Measurements from ENCODE around the gene GALNT12.

Gene GALNT12

GRCh38 chr9:98877311-98877710, 69.8 kb downstream of the GALNT12 start:
- Histone ChIP-seq H3K27ac (ENCODE audit: insufficient read depth, low read length, poor library complexity, severe bottlenecking) (no peak overlapping the region), H3K9me3 (ENCODE audit: control insufficient read depth, low read length) (no peaks in the 10 kb centered on the region), H3K4me3 (ENCODE audit: insufficient read depth, low read depth, low read length, poor library complexity, severe bottlenecking) (no peak overlapping the region), H3K27me3 (replicated peaks; ENCODE audit: control insufficient read depth, insufficient read depth, low read length, poor library complexity, severe bottlenecking) (no peaks in the 10 kb centered on the region), H3K4me1 (ENCODE audit: control insufficient read depth, insufficient read depth, low read length, poor library complexity, severe bottlenecking) (no peaks in the 10 kb centered on the region), H3K36me3 (ENCODE audit: control insufficient read depth, insufficient read depth, low read length) (no peaks in the 10 kb centered on the region)
- DNase-seq: no peak

- Histone ChIP-seq H3K27ac (ENCODE audit: insufficient read depth, low read length, poor library complexity, severe bottlenecking) (no peak overlapping the region), H3K27me3 (replicated peaks; ENCODE audit: control insufficient read depth, insufficient read depth, low read length, poor library complexity, severe bottlenecking) (no peaks in the 10 kb centered on the region), H3K9me3 (ENCODE audit: control insufficient read depth, low read length) (no peaks in the 10 kb centered on the region), H3K4me1 (ENCODE audit: control insufficient read depth, insufficient read depth, low read length, poor library complexity, severe bottlenecking) (no peaks in the 10 kb centered on the region), H3K36me3 (ENCODE audit: control insufficient read depth, insufficient read depth, low read length) (no peaks in the 10 kb centered on the region), H3K4me3 (ENCODE audit: insufficient read depth, low read depth, low read length, poor library complexity, severe bottlenecking) (no peak overlapping the region)
- no peak for DNase-seq
Observed at GRCh38 chr9:98879094-98879962, 71.9 kb downstream of the GALNT12 start.

GRCh38 chr9:98879963-98880310, 72.5 kb downstream of the GALNT12 start:
- no peak overlapping the region for H3K27ac ChIP-seq (ENCODE audit: insufficient read depth, low read length, poor library complexity, severe bottlenecking)
- DNase-seq: no peak
- H3K27me3 ChIP-seq (replicated peaks; ENCODE audit: control insufficient read depth, insufficient read depth, low read length, poor library complexity, severe bottlenecking): no peaks in the 10 kb centered on the region
- H3K4me3 ChIP-seq (ENCODE audit: insufficient read depth, low read depth, low read length, poor library complexity, severe bottlenecking): no peak overlapping the region
- H3K9me3 ChIP-seq (ENCODE audit: control insufficient read depth, low read length): no peaks in the 10 kb centered on the region
- no peaks in the 10 kb centered on the region for H3K4me1 ChIP-seq (ENCODE audit: control insufficient read depth, insufficient read depth, low read length, poor library complexity, severe bottlenecking)
- H3K36me3 ChIP-seq (ENCODE audit: control insufficient read depth, insufficient read depth, low read length): no peaks in the 10 kb centered on the region

- H3K9me3 ChIP-seq (ENCODE audit: control insufficient read depth, low read length): no peaks in the 10 kb centered on the region
- H3K36me3 ChIP-seq (ENCODE audit: control insufficient read depth, insufficient read depth, low read length): no peaks in the 10 kb centered on the region
- no peak for DNase-seq
- no peaks in the 10 kb centered on the region for H3K27me3 ChIP-seq (replicated peaks; ENCODE audit: control insufficient read depth, insufficient read depth, low read length, poor library complexity, severe bottlenecking)
- no peak overlapping the region for H3K4me3 ChIP-seq (ENCODE audit: insufficient read depth, low read depth, low read length, poor library complexity, severe bottlenecking)
- no peak overlapping the region for H3K27ac ChIP-seq (ENCODE audit: insufficient read depth, low read length, poor library complexity, severe bottlenecking)
- no peaks in the 10 kb centered on the region for H3K4me1 ChIP-seq (ENCODE audit: control insufficient read depth, insufficient read depth, low read length, poor library complexity, severe bottlenecking)
Observed at GRCh38 chr9:98880311-98881015, 73.0 kb downstream of the GALNT12 start.

GRCh38 chr9:98881356-98881755, 73.9 kb downstream of the GALNT12 start:
- H3K9me3 ChIP-seq (ENCODE audit: control insufficient read depth, low read length): no peaks in the 10 kb centered on the region
- H3K4me3 ChIP-seq (ENCODE audit: insufficient read depth, low read depth, low read length, poor library complexity, severe bottlenecking): no peak overlapping the region
- no peaks in the 10 kb centered on the region for H3K27me3 ChIP-seq (replicated peaks; ENCODE audit: control insufficient read depth, insufficient read depth, low read length, poor library complexity, severe bottlenecking)

GRCh38 chr9:98881836-98882568, 74.5 kb downstream of the GALNT12 start:
- Histone ChIP-seq H3K4me1 (ENCODE audit: control insufficient read depth, insufficient read depth, low read length, poor library complexity, severe bottlenecking) (no peaks in the 10 kb centered on the region), H3K36me3 (ENCODE audit: control insufficient read depth, insufficient read depth, low read length) (no peaks in the 10 kb centered on the region), H3K9me3 (ENCODE audit: control insufficient read depth, low read length) (no peaks in the 10 kb centered on the region), H3K4me3 (ENCODE audit: insufficient read depth, low read depth, low read length, poor library complexity, severe bottlenecking) (no peak overlapping the region), H3K27me3 (replicated peaks; ENCODE audit: control insufficient read depth, insufficient read depth, low read length, poor library complexity, severe bottlenecking) (peaks cover 4% of the 10 kb centered on the region), H3K27ac (ENCODE audit: insufficient read depth, low read length, poor library complexity, severe bottlenecking) (no peak overlapping the region)
- DNase-seq: no peak

More at GRCh38 chr9:98881356-98881755, 73.9 kb downstream of the GALNT12 start:
- H3K36me3 ChIP-seq (ENCODE audit: control insufficient read depth, insufficient read depth, low read length): no peaks in the 10 kb centered on the region
- no peak overlapping the region for H3K27ac ChIP-seq (ENCODE audit: insufficient read depth, low read length, poor library complexity, severe bottlenecking)
- no peaks in the 10 kb centered on the region for H3K4me1 ChIP-seq (ENCODE audit: control insufficient read depth, insufficient read depth, low read length, poor library complexity, severe bottlenecking)
- no peak for DNase-seq

- Histone ChIP-seq H3K4me3 (ENCODE audit: insufficient read depth, low read depth, low read length, poor library complexity, severe bottlenecking) (no peak overlapping the region), H3K4me1 (ENCODE audit: control insufficient read depth, insufficient read depth, low read length, poor library complexity, severe bottlenecking) (no peaks in the 10 kb centered on the region), H3K27ac (ENCODE audit: insufficient read depth, low read length, poor library complexity, severe bottlenecking) (no peak overlapping the region), H3K36me3 (ENCODE audit: control insufficient read depth, insufficient read depth, low read length) (no peaks in the 10 kb centered on the region), H3K9me3 (ENCODE audit: control insufficient read depth, low read length) (no peaks in the 10 kb centered on the region), H3K27me3 (replicated peaks; ENCODE audit: control insufficient read depth, insufficient read depth, low read length, poor library complexity, severe bottlenecking) (peaks cover 4% of the 10 kb centered on the region)
- DNase-seq: no peak
Observed at GRCh38 chr9:98882569-98882923, 75.1 kb downstream of the GALNT12 start.

- no peaks in the 10 kb centered on the region for H3K36me3 ChIP-seq (ENCODE audit: control insufficient read depth, insufficient read depth, low read length)
- no peaks in the 10 kb centered on the region for H3K9me3 ChIP-seq (ENCODE audit: control insufficient read depth, low read length)
- H3K27ac ChIP-seq (ENCODE audit: insufficient read depth, low read length, poor library complexity, severe bottlenecking): no peak overlapping the region
- H3K4me1 ChIP-seq (ENCODE audit: control insufficient read depth, insufficient read depth, low read length, poor library complexity, severe bottlenecking): no peaks in the 10 kb centered on the region
- no peak overlapping the region for H3K4me3 ChIP-seq (ENCODE audit: insufficient read depth, low read depth, low read length, poor library complexity, severe bottlenecking)
- H3K27me3 ChIP-seq (replicated peaks; ENCODE audit: control insufficient read depth, insufficient read depth, low read length, poor library complexity, severe bottlenecking): peaks cover 4% of the 10 kb centered on the region
- no peak for DNase-seq
Observed at GRCh38 chr9:98883276-98883675, 75.8 kb downstream of the GALNT12 start.

- H3K27ac ChIP-seq (ENCODE audit: insufficient read depth, low read length, poor library complexity, severe bottlenecking): no peak overlapping the region
- peaks cover 4% of the 10 kb centered on the region for H3K27me3 ChIP-seq (replicated peaks; ENCODE audit: control insufficient read depth, insufficient read depth, low read length, poor library complexity, severe bottlenecking)
- H3K9me3 ChIP-seq (ENCODE audit: control insufficient read depth, low read length): no peaks in the 10 kb centered on the region
- DNase-seq: no peak
- no peak overlapping the region for H3K4me3 ChIP-seq (ENCODE audit: insufficient read depth, low read depth, low read length, poor library complexity, severe bottlenecking)
- H3K4me1 ChIP-seq (ENCODE audit: control insufficient read depth, insufficient read depth, low read length, poor library complexity, severe bottlenecking): no peaks in the 10 kb centered on the region
- H3K36me3 ChIP-seq (ENCODE audit: control insufficient read depth, insufficient read depth, low read length): no peaks in the 10 kb centered on the region
Observed at GRCh38 chr9:98884849-98885248, 77.4 kb downstream of the GALNT12 start.

Measured in effector memory CD4-positive, alpha-beta T cell (primary cell).